Measurements from ENCODE around the gene MRPL24. TPM values are rescaled to one million over a fixed set of nuclear protein-coding genes. Genes with fewer than 3 reads are reported as not detected.
A peak's percentile ranks its signal among the peaks of the same experiment; 100 is the strongest.

MRPL24 gene
- total and polyA plus RNA-seq, 2 of the 13 experiments (the other 11 are each of a cell fraction or from before 2014, with no cell fraction given), result 38.1 to 42.9 TPM

- no peak for TF ChIP-seq CREBL2 (CRISPR knock-in tag; IDR thresholded peaks at IDR 0.05; ENCODE audit: borderline replicate concordance)
- TF ChIP-seq ZNF770 (CRISPR knock-in tag; IDR thresholded peaks at IDR 0.05), result peak; percentile 93
- no peak for TF ChIP-seq AHR (CRISPR knock-in tag; IDR thresholded peaks at IDR 0.05)
- 0 out of 2 replicates have a peak, but pooled peaks have one; percentile 16 for TF ChIP-seq SALL1 (CRISPR knock-in tag; IDR thresholded peaks at IDR 0.05)
- TF ChIP-seq ARID5B (CRISPR knock-in tag; IDR thresholded peaks at IDR 0.05), result 0 out of 2 replicates have a peak, but pooled peaks have one; percentile 9
- TF ChIP-seq ZNF687 (CRISPR knock-in tag; IDR thresholded peaks at IDR 0.05), result peak; percentile 52; the same call in 1 of the 2 replicates
- 0 out of 2 replicates have a peak, but pooled peaks have one; percentile 25 for TF ChIP-seq ZNF317 (CRISPR knock-in tag; IDR thresholded peaks at IDR 0.05)
- no peak for TF ChIP-seq SRY (CRISPR knock-in tag; IDR thresholded peaks at IDR 0.05)
- TF ChIP-seq ZNF543 (CRISPR knock-in tag; IDR thresholded peaks at IDR 0.05), result no peak
- no peak for TF ChIP-seq ZNF275 (CRISPR knock-in tag; IDR thresholded peaks at IDR 0.05; ENCODE audit: borderline replicate concordance)
- 0 out of 2 replicates have a peak, but pooled peaks have one; percentile 13 for TF ChIP-seq SAP130 (CRISPR knock-in tag; IDR thresholded peaks at IDR 0.05; ENCODE audit: low read depth)
Measured at GRCh38 chr1:156704930-156705320, 36.0 kb downstream of the MRPL24 start (continued).

Data from HepG2 (cell line).